Posterior cingulate gyrus (tissue), 11 donors: ENCODE measurements around the gene CIT.

Experiments
- DNase-seq, 10 donors: peaks; one replicate each; pipeline versions ENCODE4 v3.0.0 to v3.0.0-alpha.2; 2020 to 2021; ENCODE audit warnings: mixed read lengths in 3 of 10
- intact Hi-C: fragments of 100-400 bp; cut with DNase I; formaldehyde crosslinking; loops from one replicate; pipeline ENCODE4 v1.15.1; 2023

Gene CIT

GRCh38 chr12:119684711-119685369, 192.3 kb downstream of the CIT start:
- intact Hi-C loops, result no loop called here
- DNase-seq, result no peak

DNA sequence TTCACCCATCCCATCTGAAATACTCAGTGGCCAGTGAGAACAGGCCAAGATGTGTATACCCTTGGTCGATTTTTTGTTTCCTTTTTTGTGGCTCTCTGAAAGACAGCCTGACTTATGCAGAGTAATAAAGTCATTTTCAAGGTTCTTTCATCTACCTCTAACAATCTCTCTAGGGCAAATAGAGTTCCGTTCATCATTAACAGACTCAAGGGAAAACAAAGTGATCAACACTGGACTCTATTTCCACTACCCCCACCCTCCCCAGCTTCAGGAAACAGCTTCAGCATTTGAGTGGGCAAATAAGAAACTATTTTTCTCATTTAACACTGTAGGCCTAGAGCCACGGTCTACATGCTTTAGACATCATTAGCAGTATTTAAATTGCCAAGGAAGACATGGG, 193.3 kb downstream of the CIT start:
- intact Hi-C loops, result no loop called here
- DNase-seq, result no peak

- no peak for DNase-seq
- intact Hi-C loops, result no loop called here
These were observed 193.7 kb downstream of the CIT start for GRCh38 chr12:119683413-119683812.

- intact Hi-C loops, result no loop called here
These were observed 194.4 kb downstream of the CIT start for GRCh38 chr12:119682639-119683252.

DNA sequence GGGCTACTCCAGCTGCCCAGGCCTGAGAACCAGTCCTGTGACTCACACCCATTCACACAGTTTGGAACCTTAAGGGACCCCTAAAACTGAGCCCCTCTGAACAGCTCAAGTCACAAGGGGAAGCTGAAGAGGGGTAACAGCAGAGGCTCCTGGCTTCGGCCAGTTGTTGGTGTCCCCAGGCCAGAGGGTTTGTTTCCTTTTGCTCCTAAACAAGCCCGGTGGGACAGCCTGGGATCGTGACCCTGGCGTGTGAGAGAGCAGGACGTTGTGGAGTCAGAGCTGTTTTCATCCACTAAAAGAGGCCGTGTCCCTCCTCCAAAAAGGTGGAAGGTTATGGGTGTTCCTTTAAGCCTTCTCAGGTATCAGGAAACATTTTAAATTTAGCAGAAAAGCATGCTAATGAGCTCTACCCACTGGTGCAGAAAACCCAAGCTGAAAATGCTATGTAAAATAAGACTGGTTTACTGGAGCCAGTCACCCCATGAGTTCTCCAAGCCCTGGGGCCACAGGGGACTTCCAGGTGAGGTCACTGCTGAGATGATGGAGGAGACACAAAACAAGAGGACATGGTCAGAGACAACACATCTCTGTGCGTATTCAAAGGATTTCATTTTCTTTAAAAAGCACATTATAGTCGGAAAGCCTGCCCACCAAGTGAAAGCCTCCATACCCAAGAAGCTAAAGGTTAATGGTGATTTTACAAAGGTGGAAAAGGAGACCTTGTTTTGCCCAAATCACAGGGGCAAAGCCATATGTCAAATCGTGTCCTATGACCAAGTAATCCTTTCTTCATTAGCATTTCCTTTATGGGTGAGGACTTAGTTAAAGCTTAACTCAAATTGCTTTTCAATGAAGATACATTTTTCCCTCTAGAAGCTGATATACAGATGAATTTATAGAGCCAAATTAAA, 195.1 kb downstream of the CIT start:
- intact Hi-C loops, result no loop called here
- no peak for DNase-seq

More at GRCh38 chr12:119682639-119683252, 194.4 kb downstream of the CIT start:
- no peak for DNase-seq

DNA sequence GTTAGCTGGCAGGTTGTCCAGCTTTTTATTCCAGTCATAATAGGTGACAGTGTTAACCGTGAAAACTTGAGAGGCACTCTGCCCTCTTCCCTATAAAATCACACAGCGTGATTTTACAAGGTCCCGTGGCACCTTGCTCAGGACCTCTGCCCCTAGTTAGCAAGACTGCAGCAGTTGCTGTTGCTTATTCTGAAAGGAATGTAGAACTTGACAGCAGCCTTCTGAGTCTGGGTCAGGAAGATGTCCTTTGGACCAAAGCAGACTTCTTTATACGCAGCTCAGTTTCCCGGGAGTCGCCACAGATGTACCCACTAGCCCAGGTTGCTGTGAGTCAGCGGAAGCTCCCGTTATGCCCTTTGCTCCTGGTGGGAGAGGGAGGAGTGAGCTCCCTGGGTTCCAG, 196.0 kb downstream of the CIT start:
- intact Hi-C loops, result no loop called here
- no peak for DNase-seq

GRCh38 chr12:119679490-119679889, 197.6 kb downstream of the CIT start:
- DNase-seq, result no peak
- intact Hi-C loops, result no loop called here

GRCh38 chr12:119679081-119679480, 198.0 kb downstream of the CIT start:
- no peak for DNase-seq
- intact Hi-C loops, result no loop called here

DNA sequence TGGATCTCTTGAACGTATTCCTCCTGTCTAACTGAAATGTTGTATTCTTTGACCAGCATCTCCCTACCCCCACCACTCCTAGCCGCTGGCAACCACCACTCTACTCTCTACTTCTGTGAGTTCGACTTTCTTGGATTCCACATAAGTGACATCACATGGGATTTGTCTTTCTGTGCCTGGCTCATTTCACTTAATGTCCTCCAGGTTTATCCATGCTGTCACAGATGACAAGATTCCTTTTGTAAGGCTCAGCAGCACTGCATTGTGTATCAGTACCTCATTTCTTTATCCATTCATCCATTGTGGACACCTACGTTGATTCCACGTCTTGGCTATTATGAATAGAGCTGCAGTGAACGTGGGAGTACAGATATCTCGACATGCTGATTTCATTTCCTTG, 198.7 kb downstream of the CIT start:
- intact Hi-C loops, result no loop called here

DNA sequence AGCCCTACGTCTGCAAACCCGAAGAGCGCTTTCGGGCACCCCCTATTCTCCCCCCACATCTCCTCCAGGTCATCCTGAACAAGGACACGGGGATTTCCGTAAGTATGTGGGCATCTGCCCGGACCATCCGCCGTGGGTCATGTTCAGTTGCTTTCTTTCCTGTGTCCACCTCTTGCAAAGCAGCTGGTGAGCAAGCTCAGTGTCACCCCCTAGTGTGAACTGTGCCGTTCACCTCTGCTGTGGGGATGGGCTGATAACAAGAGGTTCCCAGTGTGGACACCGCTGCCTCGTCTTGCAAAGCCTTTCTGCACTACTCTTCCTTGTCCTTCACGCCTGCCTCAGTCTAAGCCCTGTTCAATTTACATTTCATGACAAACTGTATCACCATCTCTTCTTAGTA, 200.5 kb downstream of the CIT start:
- no peak for DNase-seq
- intact Hi-C loops, result no loop called here

More for the DNA sequence above, 198.7 kb downstream of the CIT start:
- no peak for DNase-seq

DNA sequence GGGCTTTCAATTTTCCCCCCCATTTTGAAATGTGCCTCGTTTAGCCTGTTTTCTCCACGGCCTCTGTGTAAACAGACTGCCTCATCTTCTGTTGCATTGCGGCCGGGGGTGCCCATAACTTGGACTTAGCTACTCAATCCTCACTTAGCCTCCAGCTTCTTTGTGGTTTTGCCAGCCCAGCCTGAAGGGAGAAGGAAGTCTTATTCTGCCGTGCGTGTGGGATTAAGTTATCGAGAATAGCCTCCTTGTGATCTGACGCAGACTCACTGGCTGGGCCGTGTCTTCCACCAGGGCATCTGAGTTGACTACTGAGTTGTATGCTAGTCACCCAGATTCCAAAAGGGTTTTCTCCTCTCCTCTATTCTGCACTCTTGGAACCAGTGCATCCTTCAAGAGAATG, 201.1 kb downstream of the CIT start:
- intact Hi-C loops, result no loop called here
- DNase-seq, result peak in 1 of 10 donors; percentile 67

DNA sequence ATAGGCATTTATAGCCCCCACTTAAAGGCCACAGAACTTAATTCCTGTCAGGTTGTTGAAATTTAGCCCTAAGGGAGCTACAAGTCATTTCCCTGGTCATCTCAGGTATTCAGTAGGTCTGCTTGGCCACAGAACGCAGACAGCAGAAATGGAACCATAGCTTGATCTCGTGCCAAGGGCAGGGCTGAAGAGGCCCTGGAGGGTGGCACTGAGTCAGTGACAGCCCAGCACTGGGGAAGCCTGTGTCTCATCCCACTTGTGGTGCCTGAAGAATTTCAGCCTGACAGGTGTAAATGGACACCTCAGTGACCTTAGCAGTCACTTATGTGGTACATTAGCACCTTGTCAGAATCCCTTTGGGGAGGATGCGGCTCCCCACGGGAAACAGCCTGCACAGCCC, 202.6 kb downstream of the CIT start:
- no peak for DNase-seq
- intact Hi-C loops, result no loop called here

- DNase-seq, result no peak
- intact Hi-C loops, result no loop called here
These were observed 203.5 kb downstream of the CIT start for GRCh38 chr12:119673634-119674033.

- DNase-seq, result no peak
- intact Hi-C loops, result no loop called here
These were observed 204.9 kb downstream of the CIT start for GRCh38 chr12:119672194-119672593.

- intact Hi-C loops, result no loop called here
- DNase-seq, result no peak
These were observed 206.1 kb downstream of the CIT start for GRCh38 chr12:119671070-119671469.

DNA sequence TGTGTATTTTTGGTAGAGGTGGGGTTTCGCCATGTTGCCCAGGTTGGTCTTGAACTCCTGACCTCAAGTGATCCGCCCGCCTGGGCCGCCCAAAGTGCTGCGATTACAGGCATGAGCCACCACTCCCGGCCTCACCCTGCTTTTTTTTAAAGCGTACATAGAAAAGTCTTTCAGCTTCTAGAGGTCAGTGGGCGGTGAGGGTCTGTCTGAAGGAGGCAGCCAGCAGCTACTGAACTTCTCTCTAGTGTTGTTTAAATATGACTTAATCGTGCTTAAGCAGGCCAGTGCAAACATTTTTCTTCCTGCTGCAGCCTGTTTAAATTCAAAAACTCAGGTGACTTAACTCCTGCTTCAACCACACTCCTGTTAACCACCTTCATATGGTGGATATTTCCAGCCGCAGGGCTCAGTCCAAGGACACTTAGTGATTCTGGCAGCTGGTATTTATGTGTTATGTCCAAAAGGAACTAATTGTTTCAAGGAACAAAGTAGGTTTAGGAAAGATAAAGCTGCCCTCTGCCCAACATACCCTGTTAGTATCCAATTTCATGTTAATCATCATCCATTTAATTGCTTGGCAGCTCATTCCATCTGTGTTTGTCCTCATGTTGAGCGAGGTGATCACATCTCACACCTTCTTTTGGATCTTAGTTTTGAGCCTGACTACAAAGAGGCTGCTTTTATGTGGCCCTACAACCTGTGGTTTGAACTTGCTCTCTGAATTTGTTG, 207.2 kb downstream of the CIT start:
- DNase-seq, result no peak
- intact Hi-C loops, result loop anchor here (5.0 kb wide), 1 partner anchor 112 kb away; no protein-coding TSS in a partner anchor

DNA sequence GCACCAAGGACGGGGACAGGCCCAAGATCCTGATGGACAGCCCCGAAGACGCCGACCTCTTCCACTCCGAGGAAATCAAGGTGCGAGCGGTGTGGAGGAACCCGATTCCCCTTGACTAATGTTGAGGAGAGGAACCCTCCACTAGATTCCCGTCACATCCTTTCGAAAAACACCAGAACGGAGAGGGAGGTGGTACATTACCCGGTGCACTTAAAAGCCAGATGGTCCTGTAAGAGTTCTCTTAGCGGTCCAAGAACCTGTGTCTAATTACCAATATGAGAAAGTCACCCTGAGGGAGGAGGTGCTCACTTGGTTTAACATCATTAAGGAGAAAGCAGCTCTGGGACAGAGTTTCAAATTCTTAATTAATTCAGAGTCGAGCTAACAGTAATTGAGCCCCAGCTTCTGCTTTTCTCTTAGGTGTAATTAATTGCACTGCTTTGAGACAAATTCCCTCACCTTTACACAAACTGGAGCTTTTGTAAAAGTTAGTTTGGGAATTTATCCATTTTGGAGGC, 208.7 kb downstream of the CIT start:
- intact Hi-C loops, result loop anchor here (5.0 kb wide), 1 partner anchor 114 kb away; no protein-coding TSS in a partner anchor

DNA sequence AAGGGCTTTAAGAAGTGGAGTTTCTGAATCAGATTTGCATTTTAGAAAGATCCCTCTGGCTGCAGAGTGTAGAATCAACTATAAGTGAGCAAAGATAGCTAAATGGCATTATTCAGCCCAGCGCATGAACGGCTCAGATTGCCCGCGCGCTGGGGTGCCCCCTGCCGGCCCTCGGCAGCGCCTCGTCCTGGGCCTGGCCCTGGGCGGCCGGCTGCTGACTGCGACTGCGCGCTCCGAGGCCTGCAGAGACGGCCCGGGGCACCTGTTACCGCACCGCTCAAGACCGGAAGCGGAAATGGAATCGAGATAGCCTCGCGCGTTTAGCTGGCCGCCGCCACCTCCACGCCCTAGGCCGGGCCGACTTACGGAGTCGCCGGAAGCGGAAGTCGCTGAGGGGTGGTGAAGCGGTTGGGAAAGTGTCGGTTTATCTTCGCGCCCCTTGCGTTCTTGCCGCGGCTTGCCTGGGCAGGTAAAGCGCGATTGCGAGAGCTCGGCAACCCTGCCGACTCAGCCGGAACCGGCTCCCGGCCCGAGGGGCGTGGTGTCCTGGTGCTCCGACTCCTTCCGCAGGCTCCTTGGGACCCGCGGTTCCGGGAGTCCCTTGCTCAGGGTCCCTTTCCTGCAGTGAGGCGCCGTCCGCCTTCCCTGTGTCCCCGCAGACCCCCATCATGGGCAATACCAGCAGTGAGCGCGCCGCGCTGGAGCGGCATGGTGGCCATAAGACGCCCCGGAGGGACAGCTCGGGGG, 209.4 kb downstream of the CIT start, which contains the start of gene PRKAB1:
Gene PRKAB1 (plus strand): TSS at position 557 of the 747 bp plus-strand sequence. CDS start 112 bp downstream, at position 669.
- intact Hi-C loops, result loop anchor here (5.0 kb wide), 1 partner anchor 115 kb away; no protein-coding TSS in a partner anchor
- peak; percentile 93 to 99 (median 94) for DNase-seq

More for the DNA sequence above, 208.7 kb downstream of the CIT start:
- no peak for DNase-seq

GRCh38 chr12:119666900-119667576, 210.1 kb downstream of the CIT start:
- intact Hi-C loops, result loop anchor here (5.0 kb wide), 1 partner anchor 115 kb away; no protein-coding TSS in a partner anchor

More at GRCh38 chr12:119666900-119667576, 210.1 kb downstream of the CIT start:
- no peak for DNase-seq
